Activated naive CD8-positive, alpha-beta T cell treated with anti-CD3 and anti-CD28 coated beads, Interleukin-2, amount 50 U/mL, for 16 hours (primary cell): ENCODE measurements around the gene TM4SF18.
"Not testable (repeated sequence)": the region's sequence is repeated elsewhere in the genome, so short reads cannot be mapped to it uniquely, and the experiment has no call there.

Source experiments
- DNase-seq: peaks from one replicate; pipeline ENCODE4 v3.0.0-alpha.2; 2020; ENCODE audit warnings: low read depth, low spot score

Gene TM4SF18

DNA sequence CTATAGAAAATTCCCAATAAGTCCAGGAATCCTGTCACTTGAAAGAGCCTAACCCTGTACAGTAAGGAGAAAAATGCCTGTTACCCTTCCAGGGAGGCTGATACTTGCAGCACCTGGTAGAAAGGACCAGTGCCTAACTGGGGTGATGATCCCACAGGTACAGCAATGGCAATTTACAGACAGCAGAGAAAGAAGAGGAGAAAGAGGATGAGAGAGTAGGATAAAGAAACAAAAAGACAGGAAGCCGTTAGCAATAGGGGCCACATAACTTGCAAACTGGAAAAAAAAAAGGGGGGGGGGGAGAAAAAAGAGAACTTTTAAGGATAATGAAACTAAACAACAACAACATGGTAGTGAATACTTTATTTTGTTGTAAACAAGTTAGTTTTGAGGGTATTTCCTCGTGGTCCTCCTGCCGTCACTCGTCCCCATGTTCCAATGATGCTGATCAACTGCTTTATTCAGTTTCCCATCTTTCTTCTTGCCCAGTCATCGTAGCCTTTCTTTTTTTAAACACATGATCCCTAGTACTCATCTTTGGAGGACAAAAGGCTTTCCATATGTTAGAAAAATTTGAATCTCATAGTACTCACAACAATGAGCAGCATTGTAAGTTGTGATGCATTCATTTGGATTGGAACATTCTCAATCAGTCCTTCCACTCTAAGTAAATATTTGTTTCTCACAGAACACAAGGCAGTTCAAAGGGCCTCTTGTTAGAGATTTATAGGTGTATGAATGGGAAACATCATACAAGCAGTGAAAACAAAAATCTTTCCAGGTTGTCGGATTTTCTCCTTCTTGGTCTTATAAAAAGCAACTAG is 35.5 kb upstream of the TM4SF18 start:
- no peak for DNase-seq

- DNase-seq: no peak
These were observed 34.8 kb upstream of the TM4SF18 start for GRCh38 chr3:149368201-149368673.

DNA sequence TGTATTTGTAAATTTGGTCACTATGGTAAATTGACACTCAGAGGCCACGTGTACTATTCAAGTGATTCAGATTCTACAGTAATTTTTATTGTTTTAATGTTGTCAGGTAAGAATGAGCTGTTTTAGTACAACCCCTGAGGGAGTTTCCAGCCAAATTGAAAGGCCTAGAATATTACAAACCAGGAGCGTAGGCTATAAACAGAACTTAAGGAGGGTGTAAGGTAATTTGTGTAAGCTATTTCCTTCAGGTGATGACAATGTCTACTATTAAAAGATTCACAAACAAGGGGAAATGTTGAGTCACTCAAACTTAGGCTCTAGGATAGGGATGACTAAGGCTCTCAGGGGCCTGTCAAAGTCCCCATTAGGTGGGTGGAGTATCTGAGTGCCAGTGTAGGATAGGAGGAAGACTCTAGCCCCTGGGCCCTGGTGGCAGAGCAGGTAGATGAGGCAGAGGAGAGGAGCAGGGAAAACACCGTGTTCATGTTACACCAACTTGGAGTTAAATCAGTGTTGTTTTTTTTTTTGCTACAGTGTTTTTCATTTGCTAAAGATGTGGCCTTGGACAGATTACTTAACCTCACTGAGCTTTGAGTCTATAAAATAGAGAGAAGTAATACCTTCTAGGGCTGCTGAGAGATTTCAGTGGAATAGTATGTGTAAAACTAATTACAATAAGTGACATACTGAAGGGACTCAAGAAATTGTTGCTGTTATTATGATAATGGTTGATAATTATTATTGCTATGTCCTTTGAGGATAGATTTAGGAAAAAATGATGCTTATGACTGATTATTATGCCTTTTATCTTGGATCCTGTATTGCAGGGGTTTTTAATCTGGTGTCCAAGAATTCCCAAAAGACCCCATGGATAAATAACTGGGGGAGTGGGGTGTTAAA is 33.8 kb upstream of the TM4SF18 start:
- DNase-seq: no peak

DNA sequence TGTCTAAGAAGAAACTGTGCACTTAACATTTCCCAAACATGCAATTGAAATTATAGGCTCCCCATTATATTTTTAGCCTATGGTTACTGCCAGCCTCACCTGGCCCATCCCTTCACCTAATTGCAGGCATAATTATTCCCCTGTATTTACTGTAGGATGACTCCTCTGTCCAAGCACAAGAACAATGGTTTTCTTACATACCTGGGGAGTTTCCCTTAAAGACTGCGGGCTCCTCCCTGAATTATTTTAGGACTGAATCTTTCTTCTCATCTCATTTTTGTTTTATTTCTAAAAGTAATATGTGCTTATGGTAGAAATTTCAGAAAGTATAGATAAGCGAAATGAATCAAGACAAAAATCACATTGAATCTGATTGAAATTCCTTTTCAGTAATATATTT is 32.6 kb upstream of the TM4SF18 start:
- no peak for DNase-seq

DNA sequence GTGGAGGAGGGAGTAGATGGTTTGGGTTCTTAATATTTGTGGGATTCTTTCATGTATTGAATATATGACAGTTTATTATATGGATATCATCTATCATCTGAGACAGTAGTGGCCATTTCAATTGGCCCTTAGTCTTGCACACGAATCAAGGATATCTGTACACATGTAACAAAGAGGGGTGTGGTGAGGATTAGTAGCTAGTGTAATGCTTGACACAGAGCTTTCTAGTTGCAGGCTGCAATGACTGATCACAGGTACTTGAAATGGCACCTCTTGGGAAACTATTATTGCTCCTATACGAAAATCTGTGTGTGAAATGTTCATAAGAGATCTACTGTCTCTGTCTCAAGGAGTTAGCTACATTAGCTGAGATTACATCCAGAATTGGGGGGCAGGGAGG is 31.2 kb upstream of the TM4SF18 start:
- DNase-seq: no peak

GRCh38 chr3:149363053-149363452 is 29.6 kb upstream of the TM4SF18 start:
- DNase-seq: no peak

DNA sequence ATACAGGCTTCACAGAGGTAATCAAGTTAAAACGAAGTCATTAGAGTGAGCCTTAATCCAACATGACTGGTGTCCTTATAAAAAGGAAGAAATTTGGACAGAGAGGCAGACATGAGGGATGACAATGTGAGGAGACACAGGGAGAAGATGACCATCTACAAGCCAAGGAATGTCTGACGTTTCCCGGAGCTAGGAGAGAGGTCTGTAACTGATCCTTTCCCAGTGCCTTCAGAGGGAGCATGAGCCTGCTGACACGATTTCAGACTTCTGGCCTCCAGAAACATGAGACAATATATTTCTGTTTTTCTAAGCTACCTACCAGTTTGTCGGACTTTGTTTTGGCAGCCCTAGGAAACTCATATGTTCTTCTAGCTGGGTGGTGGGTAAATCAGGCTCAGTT is 28.9 kb upstream of the TM4SF18 start:
- DNase-seq: no peak

DNA sequence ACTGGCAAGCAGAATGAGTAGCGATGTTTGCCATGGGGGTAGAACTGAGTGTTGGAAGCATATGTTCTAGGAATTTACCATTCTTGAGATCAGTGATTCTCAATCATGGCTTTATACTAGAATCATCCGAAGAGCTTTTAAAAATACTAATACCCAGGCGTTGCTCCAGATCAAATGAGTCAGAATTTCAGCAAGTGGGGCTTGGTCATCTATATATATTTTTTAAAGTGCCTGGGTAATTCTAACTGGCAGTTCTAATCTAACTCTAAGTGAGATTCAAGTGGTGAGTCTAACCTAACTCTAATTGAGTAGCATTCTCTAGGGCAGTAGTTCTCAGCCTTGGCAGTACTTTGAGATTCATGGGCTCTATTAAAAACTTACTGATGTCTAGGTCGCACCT is 23.2 kb upstream of the TM4SF18 start:
- DNase-seq: no peak

GRCh38 chr3:149356044-149356592 is 22.7 kb upstream of the TM4SF18 start:
- DNase-seq: no peak

DNA sequence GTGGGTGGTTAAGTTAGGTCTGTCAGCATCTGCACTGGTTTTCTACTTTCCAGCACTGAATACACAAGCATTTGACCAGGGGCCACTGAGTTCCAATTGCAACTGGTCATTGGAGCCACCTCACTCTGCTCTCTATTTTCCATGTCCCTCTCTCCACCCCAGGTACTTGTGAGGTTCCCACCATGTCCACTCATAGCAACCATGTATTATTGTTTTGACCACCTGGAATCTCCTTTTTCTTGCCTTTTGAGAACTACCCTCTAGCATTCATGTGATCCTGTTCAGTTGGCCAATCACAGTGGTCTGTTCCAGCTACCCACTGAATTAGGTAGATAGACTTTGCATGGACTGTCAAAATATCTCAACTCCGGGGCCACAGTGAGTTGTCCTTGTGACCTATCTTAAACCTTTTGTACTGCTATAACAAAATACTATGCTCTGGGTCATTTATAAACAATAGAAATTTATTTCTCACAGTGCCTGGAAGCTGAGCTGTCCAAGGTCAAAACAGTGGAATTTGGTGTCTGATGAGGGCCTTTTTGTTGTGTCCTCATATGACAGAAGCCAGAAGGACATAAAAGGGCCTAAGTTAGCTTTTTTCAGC is 20.2 kb upstream of the TM4SF18 start:
- DNase-seq: no peak

GRCh38 chr3:149352556-149352955 is 19.1 kb upstream of the TM4SF18 start:
- DNase-seq: no peak

- no peak for DNase-seq
These were observed 10.5 kb upstream of the TM4SF18 start for GRCh38 chr3:149343951-149344350.

- no peak for DNase-seq
These were observed 9.3 kb upstream of the TM4SF18 start for GRCh38 chr3:149342413-149343380.

- DNase-seq: no peak
These were observed 7.0 kb upstream of the TM4SF18 start for GRCh38 chr3:149340310-149340933.

DNA sequence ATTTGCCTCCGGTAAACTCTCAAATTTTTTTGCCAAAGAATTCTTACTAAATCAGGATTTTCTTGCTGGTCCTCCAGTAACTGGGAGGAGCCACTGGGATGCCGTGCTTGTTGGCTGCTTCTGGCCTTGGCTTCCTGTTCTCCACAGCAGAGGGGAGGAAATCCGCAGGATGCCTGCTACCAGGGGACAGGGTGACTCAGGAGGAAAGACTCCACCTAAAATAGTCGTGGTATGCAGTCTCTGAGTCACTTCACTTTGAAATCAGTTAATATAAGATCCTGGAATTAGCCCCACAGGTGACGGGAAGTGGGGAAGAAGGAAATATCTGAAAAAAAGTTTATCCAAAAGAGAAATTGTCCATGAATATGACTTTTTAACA is 6.5 kb upstream of the TM4SF18 start:
- no peak for DNase-seq

DNA sequence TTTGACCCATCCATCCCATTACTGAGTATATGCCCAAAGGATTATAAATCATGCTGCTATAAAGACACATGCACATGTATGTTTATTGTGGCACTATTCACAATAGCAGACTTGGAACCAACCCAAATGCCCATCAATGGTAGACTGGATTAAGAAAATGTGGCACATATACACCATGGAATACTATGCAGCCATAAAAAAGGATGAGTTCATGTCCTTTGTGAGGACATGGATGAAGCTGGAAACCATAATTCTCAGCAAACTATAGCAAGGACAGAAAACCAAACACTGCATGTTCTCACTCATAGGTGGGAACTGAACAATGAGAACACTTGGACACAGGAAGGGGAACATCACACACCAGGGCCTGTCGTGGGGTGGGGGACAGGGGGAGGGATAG is 4.0 kb upstream of the TM4SF18 start:
- not testable (repeated sequence) for DNase-seq

DNA sequence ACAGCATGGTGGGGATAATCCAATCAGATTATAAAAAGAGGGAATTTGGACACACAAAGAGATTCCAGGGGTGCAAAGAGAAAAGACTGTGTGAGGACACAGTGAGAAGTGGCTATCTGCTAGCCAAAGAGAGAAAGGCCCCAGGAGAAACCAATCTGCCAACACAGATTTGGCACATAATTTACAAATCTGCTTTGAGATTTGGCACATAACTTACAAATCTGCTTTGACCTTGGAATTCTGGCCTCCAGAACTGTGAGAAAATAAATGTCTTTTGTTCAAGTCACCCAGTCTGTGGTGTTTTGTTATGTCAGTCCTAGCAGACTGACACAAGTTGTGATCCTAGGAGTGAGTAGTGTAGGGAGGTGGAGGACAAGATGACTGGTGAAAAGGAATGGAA is 3.5 kb upstream of the TM4SF18 start:
- DNase-seq: no peak

DNA sequence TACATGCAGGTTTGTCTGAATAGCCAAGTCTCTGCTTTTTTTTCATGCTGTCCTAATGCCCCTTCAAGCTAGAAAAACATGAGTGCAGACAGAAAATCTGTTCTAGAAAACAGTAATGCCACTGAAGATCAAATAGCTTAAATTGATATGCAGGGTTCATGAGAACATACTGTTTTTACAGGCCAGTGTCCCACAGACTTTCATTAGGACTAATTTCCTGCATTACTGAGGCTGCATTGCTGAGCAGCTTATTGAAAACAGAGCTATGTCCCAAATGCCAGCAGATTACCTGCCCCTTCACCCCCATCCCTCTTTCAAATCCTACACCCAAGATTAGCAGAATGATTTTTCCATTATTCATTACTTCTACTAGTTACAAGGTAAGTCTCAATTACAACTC is 665 bp downstream of the TM4SF18 start:
- DNase-seq: no peak

DNA sequence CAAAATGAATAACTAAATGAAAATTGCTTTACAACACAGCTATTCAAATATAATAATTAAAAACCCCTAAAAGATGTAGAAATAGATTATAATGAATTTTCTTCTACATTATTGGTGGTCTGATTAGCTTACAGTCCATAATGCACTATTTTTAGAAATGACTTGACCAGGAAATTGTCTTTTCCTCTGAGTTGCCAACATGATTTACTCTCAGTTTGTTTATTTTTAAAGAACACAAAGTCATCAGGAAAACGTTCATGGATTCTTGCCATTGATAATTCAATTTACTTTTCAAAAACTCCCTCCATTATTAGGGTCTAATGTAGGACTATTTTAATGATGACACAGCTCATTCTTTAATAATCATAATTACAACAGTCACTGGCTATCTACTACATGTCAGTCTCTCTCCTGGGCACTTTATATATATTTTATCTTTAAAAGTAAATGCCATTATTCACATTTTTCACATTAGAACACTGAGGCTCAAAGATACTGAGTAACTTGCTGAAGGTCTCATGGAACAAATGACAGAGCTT is 1.1 kb downstream of the TM4SF18 start:
- no peak for DNase-seq

DNA sequence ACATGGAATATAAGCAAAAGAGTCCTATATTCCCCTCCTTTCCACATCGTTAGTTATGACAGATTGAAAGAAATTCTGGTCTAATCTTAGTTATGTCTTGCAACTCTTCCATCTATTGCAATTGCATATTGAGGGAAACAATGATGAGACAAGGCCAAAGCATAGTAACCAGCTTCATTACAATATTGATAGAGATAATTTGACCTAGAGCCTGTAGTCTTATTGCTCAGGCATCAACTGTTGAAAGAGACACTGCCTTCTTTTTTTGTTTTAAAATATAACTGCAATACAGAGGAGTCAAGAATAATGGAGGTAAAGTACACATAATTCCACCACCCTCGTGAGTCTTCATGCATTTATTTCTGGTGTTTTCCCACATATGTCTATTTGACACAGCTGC is 2.0 kb downstream of the TM4SF18 start:
- no peak for DNase-seq
